GM18867 (cell line): ENCODE results near the gene C5orf63.
"Not testable (repeated sequence)": the region's sequence is repeated elsewhere in the genome, so short reads cannot be mapped to it uniquely, and the experiment has no call there.

Source experiments
- ATAC-seq: cut with Tn5 transposase; IDR thresholded peaks from one replicate; pipeline ENCODE4 v1.9.1; 2021; ENCODE audit warnings: mild to moderate bottlenecking, moderate library complexity; ENCODE audit not compliant: unreplicated experiment

Gene C5orf63

DNA sequence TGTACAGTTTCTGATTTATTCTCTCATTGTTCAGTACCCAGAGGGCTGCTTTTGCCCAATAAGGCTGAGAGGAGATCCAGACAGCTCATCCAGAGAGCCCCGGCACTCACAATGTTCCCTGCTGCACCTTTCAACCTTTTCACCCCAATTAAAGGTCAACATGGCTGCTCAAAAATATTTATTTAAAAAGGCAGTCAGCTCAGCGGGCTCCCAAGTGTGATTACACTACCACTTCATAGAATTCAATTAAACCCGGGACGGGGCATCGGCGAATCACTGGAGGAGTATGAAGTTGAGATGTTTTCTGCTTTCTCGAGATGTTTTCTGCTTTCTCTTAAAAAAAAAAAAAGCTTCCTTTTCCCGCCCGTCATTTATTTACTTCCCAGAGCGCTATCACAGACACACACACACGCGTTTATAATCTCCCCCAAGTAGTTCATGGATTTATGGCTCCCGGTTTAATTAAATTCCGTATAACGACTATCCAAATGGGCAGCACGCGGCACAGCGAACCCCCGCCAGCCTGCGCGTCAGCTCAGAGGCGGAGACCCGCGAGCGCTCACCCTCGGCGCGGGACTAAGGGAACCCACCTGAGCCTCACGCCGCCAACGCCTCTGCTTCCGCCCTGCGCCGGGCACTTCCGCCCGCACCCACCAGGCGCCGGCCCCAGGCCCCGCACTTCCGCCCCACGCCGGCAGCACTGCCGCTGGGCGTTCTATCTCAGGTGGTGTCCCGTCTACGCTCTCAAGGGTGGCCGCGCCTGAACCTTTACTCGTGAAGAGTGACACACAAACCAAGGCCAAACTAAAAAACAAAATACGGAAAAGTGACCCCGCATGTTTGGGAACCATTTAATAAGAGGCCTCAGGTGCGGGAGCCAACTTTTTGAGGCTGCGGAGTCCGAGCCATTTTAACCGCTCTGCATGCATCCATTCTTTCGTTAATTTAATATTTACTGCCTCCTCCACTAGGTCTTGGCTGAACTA lies at the start of gene C5orf63:
TSS of gene C5orf63 (minus strand) at position 642 of the 986 bp plus-strand sequence. CDS start 14,507 bp downstream, outside the sequence.
- ATAC-seq, result peak; percentile 100

DNA sequence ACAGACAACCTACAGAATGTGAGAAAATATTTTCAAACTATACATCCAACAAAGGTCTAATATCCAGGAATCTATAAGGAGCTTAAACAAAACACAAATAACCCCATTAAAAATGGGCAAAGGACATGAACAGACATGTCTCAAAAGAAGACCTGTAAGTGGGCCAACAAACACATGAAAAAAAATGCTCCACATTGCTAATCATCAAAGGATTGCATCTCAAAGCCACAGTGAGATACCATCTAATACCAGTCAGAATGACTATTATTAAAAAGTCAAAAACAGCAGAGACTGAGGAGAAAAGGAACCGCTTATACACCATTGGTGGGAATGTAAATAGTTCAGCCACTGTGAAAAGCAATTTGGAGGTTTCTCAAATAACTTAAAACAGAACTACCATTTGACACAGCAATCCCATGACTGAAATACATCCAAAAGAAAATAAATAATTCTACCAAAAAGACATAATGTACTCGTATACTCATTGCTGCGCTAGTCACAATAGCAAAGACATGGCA lies 39.1 kb upstream of the C5orf63 start:
- no peak for ATAC-seq

DNA sequence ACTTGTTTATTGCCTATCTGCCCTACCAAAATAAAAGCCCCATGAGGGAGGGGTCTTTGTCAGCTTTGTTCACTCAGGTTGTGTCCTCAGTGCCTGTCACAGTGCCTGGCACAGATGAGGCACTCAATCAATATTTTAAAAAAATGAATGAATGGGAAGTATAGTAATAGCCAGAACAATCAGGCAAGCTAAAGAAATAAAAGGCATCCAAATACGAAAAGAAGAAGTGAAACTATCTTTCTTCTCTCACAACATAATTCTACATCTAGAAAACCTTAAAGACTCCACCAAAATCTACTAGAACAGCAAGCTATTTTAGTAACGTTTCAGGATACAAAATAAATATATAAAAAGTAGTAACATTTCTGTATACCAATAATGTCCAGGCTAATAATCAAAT lies 37.8 kb upstream of the C5orf63 start:
- peak; percentile 79 for ATAC-seq

DNA sequence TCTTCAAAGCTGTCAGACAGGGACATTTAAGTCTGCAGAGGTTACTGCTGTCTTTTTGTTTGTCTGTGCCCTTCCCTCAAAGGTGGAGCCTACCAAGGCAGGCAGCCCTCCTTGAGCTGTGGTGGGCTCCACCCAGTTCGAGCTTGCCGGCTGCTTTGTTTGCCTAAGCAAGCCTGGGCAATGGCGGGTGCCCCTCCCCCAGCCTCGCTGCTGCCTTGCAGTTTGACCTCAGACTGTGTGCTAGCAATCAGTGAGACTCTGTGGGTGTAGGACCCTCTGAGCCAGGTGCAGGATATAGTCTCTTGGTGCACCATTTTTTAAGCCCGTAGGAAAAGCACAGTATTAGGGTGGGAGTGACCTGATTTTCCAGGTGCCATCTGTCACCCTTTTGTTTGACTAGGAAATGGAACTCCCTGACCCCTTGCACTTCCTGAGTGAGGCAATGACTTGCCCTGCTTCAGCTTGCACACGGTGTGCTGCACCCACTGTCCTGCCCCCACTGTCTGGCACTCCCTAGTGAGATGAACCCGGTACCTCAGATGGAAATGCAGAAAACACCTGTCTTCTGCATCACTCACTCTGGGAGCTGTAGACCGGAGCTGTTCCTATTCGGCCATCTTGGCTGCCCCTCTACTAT lies 35.4 kb upstream of the C5orf63 start:
- not testable (repeated sequence) for ATAC-seq

DNA sequence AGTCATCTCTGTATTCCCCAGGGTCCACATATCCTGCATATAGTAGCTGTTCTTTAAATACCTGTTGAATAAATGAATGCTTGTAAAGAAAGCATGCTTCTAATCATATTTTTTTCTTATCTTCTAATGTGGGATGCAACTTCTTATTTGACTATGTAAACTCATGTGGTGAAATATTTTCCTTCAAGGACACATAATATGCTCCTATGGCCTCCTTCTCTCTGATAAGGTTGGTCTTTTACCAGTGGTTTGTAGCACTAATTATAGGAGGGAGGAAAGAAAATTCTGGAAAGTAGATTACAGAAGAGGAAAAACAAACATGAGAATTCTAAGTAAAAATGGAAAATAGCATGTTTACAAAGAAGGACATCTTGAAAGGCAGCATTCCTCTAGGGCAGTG lies 28.6 kb upstream of the C5orf63 start:
- no peak for ATAC-seq

DNA sequence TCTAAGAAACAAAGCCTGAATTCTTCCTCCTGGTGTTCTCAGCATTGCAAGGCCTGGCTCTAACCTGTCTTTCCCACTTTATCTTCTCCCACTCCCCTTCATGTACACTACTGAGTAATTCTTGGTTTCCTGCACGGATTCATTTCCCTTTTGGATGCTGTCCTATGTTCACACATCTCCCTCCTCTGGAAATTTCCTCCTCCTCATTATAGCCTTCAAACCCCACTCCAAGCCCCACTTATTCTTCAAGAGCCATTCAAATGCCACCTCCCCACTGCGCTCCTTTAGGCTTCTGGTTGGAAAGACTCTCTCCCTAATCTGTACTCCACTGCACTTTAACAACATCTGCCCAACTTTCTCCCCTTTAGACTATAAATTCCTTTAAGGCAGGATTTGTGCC lies 28.2 kb upstream of the C5orf63 start:
- ATAC-seq, result no peak

DNA sequence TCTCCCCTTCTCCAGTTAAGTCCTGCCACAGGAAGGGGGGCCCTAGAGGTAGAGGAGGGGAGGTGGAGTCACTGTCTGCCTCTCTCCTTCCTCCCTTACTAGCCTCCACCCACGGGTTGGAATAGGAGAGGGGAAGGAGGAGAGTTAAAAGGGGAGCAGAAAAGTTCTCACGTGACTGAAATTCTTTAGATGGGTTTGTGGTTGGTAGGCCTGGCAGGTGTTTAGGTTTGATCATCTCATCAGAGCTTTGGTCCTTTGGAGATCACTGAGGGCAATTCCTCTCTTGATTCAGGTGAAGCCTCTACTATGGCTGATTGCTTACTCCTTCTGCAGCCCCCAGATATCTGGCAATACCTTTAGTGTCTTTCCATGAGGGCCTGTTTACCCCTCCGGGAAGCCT lies 24.9 kb upstream of the C5orf63 start:
- ATAC-seq, result no peak

DNA sequence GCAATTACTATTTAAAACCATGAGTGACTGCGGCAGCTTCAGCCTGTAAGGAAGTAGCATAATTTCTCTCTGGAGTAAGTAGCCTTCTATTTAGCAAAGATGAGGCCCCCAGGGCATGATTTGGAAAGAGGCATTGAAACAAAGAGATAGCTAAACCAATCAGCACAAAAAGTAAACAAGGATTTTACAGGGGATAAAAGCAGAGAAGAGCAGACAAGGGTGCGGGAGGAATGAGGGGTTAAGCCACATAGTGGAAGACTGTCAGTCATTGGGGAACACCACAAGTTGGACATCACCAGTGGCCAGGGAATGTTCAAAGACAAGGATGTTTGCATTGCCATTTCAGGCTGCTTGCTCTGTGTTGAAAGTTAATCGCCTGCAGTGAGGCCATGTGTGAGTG lies 24.0 kb upstream of the C5orf63 start:
- no peak for ATAC-seq

DNA sequence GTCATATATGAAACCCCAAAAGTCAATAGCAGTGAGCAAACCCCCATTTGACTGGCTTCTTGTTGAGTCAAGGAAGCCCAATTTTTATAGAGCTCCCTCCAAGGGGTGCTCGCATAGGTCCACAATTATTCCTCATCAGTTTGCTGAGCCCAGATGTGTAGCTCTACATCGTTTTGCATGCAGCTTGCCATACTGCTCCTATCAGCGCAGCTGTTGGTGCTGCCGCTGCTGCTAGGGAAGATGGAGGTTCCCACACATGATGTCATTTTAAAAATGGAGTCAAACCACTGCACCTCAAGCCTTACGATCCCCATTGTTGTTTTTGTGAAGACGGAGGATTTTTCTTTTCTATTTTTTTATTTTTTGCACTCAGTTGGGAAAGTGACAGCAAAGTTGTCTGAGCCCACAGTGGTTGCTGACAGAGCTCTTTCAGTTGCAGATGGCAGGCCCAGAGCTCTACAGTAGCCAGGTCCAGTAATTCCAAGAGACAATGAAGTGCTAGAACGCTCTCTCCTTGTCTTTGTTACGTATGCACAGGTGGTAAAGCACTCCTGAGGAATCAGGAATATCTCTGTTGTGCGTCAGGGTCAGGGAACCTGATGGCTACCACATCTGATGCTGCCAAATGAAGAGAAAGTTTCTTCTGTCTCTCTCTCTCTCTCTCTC lies 23.2 kb upstream of the C5orf63 start:
- ATAC-seq, result no peak

DNA sequence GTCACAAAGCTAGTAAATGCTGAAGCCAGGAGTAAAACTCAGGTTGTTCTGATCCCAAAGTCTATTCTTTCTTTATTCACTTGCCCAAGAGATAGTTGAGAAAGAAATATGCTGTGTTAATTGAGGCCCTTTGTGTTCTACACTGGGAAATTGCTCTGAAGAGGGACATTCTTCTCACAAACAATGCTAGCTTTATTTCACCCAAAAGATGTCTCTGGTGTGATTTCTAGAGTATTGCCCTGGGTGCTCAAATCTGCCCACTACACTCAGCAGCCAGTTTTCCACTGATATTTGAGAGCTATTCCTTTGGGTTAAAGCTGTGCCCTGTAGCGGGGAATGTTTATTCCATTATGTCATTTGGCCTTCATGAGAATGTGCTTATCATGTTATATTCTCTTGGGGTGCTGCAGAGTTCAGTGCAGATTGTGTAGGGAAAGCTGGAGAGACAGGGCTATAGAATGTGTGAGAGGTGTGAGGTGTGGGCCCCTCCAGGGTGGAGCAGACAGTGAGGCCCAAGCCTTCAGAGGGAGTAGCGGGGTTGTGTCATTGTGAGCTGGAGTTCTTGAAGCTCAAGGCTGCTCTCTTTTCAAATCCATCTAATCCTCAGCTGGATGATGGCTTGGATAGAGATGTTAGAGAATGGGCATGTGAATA lies 21.0 kb upstream of the C5orf63 start:
- no peak for ATAC-seq

DNA sequence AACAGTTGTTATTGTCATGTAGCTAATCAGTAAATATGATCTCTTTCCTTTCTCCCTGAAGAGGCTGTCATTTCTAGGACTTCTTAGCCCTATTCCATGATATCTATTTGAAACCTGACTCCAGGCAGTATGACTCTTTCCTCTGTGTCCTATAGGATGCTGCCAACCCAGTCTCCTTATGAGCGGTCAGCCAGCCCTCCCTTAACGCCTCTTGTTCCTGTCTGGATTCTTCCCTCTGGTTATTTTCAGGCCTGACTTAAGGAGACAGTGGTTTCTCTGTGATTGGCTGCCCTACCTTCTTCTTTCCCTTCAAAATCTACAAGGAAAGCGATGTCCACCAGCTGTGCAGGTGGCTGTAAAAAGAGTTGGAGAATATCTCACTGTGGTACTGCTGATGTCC lies 19.4 kb upstream of the C5orf63 start:
- no peak for ATAC-seq

DNA sequence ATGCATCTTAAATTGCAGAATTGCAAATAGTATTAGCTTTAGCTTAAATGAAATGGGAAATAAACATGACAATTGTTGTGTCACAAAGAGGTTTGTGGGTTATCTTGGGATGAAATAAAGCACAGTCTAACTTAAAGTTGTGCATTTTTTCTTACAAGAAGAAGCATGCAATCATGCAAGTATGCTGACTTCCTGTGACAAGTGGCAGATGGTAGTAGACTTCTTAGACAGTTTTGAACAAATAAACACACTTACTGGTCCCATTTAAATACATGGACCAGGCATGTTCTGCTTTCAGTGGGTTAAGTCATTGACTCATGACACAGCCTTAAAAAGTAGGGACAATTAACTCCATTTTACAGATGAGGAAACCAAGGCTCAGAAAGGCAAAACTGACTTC lies 15.9 kb upstream of the C5orf63 start:
- no peak for ATAC-seq

DNA sequence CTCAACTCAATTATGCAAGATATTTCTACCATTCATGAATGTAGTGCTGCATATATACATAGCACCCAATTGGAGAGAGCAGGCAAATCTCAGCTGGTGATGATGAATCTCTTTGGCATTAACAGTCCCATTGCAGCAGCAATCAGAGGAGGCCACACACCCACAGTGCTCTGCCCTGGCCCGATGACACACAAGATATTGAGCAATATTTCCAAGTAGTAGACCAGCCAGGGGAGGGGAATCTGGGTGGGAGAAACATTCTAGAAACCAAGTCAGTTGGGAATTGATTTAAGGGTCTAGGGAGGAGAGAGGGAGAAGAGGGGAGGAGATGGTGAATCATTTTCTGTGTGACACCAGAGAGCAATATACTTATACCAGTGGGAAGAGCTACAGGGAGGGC lies 14.9 kb upstream of the C5orf63 start:
- no peak for ATAC-seq

DNA sequence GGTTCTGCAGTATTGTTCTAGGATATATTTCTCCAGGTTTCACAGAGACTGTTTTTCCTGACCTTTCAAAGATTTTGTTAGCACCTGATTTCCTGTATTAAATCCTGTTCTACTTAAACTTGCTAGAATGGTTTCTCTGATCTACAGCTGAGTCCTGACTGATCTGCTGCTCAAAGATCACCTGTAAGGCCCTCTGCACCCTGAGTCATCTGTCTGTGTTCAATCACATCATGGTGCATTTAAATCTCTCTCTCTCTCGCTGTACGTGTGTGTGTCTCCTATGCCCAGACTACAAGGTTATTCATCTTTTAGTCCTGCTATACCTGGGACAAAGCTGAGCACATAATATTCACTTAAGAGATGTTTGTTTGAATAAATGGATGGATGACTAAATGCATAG lies 13.3 kb upstream of the C5orf63 start:
- ATAC-seq, result no peak

DNA sequence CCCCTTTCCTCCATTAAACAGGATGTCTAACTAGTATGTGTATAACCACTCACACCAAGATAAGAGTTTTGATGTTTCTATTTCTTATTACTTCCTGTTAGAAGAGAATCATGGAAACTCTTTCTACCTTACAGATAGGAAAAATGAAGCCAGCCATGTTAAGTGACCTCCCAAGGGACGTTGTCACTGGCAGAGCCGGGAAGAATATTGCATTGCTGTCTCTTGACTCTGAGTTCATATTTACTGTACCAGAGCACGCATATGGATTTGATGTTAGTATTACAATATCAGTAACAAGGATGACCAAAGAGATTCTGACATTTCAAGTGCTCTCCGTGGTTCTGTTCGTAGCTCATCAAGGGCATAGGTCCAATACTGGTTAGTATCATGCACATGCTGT lies 12.5 kb upstream of the C5orf63 start:
- ATAC-seq, result no peak

DNA sequence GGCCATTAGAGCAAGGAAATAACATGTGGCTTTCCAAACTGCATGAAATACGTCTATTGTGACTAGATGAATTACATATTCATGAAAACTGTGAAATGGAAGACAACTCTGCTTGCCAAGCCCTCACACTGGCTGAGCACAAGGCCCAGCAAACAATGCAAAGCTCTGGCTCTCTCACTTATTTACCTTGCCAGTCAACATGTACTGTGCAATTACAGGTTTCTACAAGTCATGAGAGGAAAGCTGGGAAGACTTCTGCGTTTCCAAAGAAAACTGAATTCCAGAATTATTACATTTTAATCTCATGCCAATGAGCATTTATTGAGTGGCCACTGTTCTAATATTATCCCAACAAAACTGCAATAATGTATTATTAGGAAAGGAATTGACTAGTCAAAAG lies 12.1 kb upstream of the C5orf63 start:
- no peak for ATAC-seq

DNA sequence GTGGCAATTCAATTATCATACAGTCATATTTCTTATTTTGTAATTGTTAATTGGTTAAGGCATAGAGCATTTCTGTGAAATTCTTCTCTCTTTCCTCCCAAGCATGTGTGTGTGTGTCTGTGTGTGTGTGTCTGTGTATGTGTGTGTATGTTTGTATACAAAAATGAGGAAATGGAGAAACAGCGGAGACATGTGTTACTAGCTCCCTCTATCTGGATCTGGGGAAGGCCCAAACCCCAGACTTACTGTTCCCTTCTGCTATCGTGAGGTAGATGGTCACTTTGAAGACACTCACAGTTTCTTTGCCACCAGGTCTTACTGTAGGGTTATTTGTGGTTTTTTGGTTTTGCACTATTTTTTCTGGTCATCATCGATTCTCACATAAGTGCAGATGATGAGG lies 11.4 kb upstream of the C5orf63 start:
- ATAC-seq, result no peak

DNA sequence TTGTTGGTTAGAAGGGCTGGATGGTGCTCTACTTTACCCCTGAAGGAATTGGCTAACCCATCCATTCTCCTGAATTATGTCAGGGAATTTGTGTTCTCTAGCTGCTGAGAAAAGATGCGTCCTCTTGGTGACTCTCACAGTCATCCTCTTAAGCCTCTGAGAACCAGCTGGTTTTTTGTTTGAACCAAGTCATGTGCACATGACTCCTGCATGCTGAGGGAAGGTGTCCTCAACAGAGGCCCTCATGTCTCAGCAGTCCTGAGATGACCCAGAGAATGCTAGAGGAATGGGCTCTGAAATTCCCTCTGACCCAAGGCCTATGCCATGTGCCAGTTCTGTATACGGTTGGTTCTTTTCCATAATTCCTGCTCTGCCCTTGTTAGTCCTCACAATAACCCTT lies 10.4 kb upstream of the C5orf63 start:
- ATAC-seq, result no peak

DNA sequence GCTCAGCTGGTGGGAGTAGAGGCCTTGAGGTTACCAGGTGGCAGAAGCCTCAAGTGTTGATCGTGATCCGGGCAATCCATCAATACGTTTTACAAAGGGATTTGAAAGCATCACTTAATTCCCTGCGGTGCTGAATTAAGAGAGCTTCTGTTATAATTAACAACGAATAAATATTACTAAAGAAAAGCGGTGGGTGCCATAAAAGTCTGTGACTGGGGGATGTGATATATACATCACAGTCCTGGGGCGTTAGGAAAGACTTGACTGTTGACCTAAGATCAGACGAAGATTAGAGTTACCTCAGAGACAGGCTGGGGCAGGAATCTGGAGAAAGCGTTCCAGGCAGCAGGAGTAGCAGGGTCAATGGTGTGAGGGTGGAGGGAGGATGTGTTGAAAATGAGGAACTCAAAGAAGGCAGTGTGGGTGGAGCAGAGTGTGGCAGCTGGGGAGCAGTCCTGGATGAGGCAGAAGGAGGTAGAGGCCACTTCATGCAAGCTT lies 6.7 kb upstream of the C5orf63 start:
- no peak for ATAC-seq

DNA sequence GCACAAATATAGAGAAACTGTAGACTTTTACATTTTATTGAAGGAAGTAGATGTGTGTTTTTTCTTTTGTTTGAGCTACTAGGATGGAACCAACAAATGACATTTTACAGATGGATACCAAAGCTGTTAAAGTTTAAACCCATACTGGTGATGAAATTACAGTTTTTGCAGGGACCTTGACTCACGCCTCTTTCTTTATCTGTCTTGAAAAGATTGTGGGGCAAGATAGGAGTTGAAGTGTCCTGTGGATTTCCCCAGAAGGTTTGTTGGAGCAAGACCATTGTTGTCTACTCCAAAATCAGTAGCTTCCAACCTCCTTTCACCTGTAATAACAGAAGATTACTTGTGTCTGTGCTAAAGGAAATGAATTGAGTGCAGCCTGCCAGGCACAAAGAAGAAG lies 4.1 kb upstream of the C5orf63 start:
- ATAC-seq, result no peak
